ENCODE data around the gene TSPAN33.
"Not testable (repeated sequence)": the region's sequence is repeated elsewhere in the genome, so short reads cannot be mapped to it uniquely, and the experiment has no call there.

The TSPAN33 gene

GRCh38 chr7:129210256-129210988, 65.9 kb downstream of the TSPAN33 start:
- peak; percentile 11 to 72 for DNase-seq

- DNase-seq, result no peak
Measured at GRCh38 chr7:129210989-129211312, 66.4 kb downstream of the TSPAN33 start.

GRCh38 chr7:129212126-129212525, 67.6 kb downstream of the TSPAN33 start:
- no peak for DNase-seq

GRCh38 chr7:129212596-129212995, 68.1 kb downstream of the TSPAN33 start:
- DNase-seq, result no peak

- no peak for DNase-seq
Measured at GRCh38 chr7:129213828-129214227, 69.3 kb downstream of the TSPAN33 start.

- not testable (repeated sequence) for DNase-seq
Measured at GRCh38 chr7:129215691-129216090, 71.2 kb downstream of the TSPAN33 start.

- DNase-seq, result not testable (repeated sequence)
Measured at GRCh38 chr7:129216101-129216715, 71.7 kb downstream of the TSPAN33 start.

- DNase-seq, result not testable (repeated sequence)
Measured at GRCh38 chr7:129216821-129217416, 72.4 kb downstream of the TSPAN33 start.

GRCh38 chr7:129218514-129219062, 74.1 kb downstream of the TSPAN33 start:
- peak; percentile 70 to 87 for DNase-seq

GRCh38 chr7:129219166-129219565, 74.7 kb downstream of the TSPAN33 start:
- DNase-seq, result not testable (repeated sequence)

Measured in NCI-H446 (cell line).